Suprapubic skin (tissue), 4 donors: Measurements from ENCODE around the gene SKAP1. TPM values are rescaled to one million over a fixed set of nuclear protein-coding genes. Genes with fewer than 3 reads are reported as not detected.

Experiments
- DNase-seq, 2 donors: peaks; one replicate each; pipeline ENCODE4 v3.0.0-alpha.2; 2019; ENCODE audit warnings: low spot score in 2 of 2
- H3K27ac ChIP-seq: fragments of 200-600 bp; sonication (generic); one replicate; pipeline ENCODE4 v1.5.1; 2019
- H3K27me3 ChIP-seq: fragments of 200-600 bp; sonication (generic); one replicate; pipeline ENCODE4 v1.5.1; 2019
- H3K36me3 ChIP-seq: fragments of 200-600 bp; sonication (generic); one replicate; pipeline ENCODE4 v1.5.1; 2019
- H3K4me1 ChIP-seq: fragments of 200-600 bp; sonication (generic); one replicate; pipeline ENCODE4 v1.5.1; 2019
- H3K4me3 ChIP-seq: fragments of 200-600 bp; sonication (generic); one replicate; pipeline ENCODE4 v1.5.1; 2019; ENCODE audit warnings: mild to moderate bottlenecking
- H3K9me3 ChIP-seq: fragments of 200-600 bp; sonication (generic); one replicate; pipeline ENCODE4 v1.5.1; 2019
- CTCF ChIP-seq, 2 donors: fragments of 200-600 bp in 1 of 2; fragments of 450-650 bp in 1 of 2; sonication (generic) in 1 of 2; IDR thresholded peaks; one replicate each; pipeline ENCODE4 v1.5.1; 2016 to 2019; ENCODE audit warnings: antibody characterized with exemption in 2 of 2, mild to moderate bottlenecking in 1 of 2, moderate library complexity in 1 of 2
- EP300 ChIP-seq: sonication (generic); formaldehyde crosslinking; IDR thresholded peaks from one replicate; pipeline ENCODE4 v1.6.1; 2017; ENCODE audit warnings: antibody characterized with exemption
- POLR2A ChIP-seq, 2 donors: fragments of 450-650 bp; IDR thresholded peaks; one replicate each; pipeline ENCODE4 v1.6.1; 2017; ENCODE audit warnings: antibody characterized with exemption in 2 of 2, mild to moderate bottlenecking in 2 of 2, moderate library complexity in 2 of 2
- POLR2AphosphoS5 ChIP-seq, 3 donors: sonication (generic); formaldehyde crosslinking; IDR thresholded peaks; one replicate each; pipeline ENCODE4 v1.6.1; 2017; ENCODE audit warnings: antibody characterized with exemption in 3 of 3
- WGBS: methylation state at CpG from one replicate; pipeline ENCODE4 v1.1.5; 2018; 5-methylcytosine and 5-hydroxymethylcytosine counted together
- total RNA-seq, 4 donors: library from RNA; depleted of rRNA; stranded (reverse); fragments of >200 nt; gene quantifications; one replicate each; pipeline ENCODE4 v1.1.0, GENCODE V29; 2016

SKAP1 gene
- total RNA-seq, 4 donors from 2014 or later = 1.0 to 1.5 TPM; not detected in 2

- TF ChIP-seq CTCF (IDR thresholded peaks at IDR 0.05) (no peak), EP300 (no peak)
- Histone ChIP-seq H3K36me3 (no peaks in the 10 kb centered on the region), H3K27ac (no peak overlapping the region), H3K4me1 (peaks cover 20% of the 10 kb centered on the region), H3K9me3 (no peaks in the 10 kb centered on the region), H3K27me3 (peaks cover 6% of the 10 kb centered on the region), H3K4me3 (no peak overlapping the region)
- DNase-seq = no peak
- WGBS = 79% methylated on average over 7 of the region's 7 CpGs
Measured at GRCh38 chr17:48241770-48242497, 188.1 kb downstream of the SKAP1 start.

- TF ChIP-seq CTCF (IDR thresholded peaks at IDR 0.05) (no peak), POLR2AphosphoS5 (IDR thresholded peaks at IDR 0.05) (no peak), POLR2A (IDR thresholded peaks at IDR 0.05) (no peak), EP300 (no peak)
- Histone ChIP-seq H3K4me3 (no peak overlapping the region), H3K36me3 (no peaks in the 10 kb centered on the region), H3K9me3 (no peaks in the 10 kb centered on the region), H3K27me3 (peaks cover 6% of the 10 kb centered on the region), H3K27ac (no peak overlapping the region), H3K4me1 (peaks cover 20% of the 10 kb centered on the region)
- no peak for DNase-seq
- 58% methylated on average over 1 of the region's 1 CpG for WGBS
Measured at GRCh38 chr17:48241131-48241591, 188.9 kb downstream of the SKAP1 start.

GRCh38 chr17:48240562-48241130 is 189.4 kb downstream of the SKAP1 start:
- 26% methylated on average over 2 of the region's 2 CpGs for WGBS
- no peaks in the 10 kb centered on the region for H3K9me3 ChIP-seq
- TF ChIP-seq POLR2AphosphoS5 (IDR thresholded peaks at IDR 0.05) (no peak), CTCF (IDR thresholded peaks at IDR 0.05) (no peak), POLR2A (IDR thresholded peaks at IDR 0.05) (no peak), EP300 (no peak)
- peaks cover 20% of the 10 kb centered on the region for H3K4me1 ChIP-seq
- DNase-seq = no peak
- no peaks in the 10 kb centered on the region for H3K36me3 ChIP-seq
- H3K27ac ChIP-seq = peak overlapping the region; percentile 45
- peaks cover 2% of the 10 kb centered on the region for H3K27me3 ChIP-seq
- H3K4me3 ChIP-seq = no peak overlapping the region

GRCh38 chr17:48240122-48240521 is 189.9 kb downstream of the SKAP1 start:
- DNase-seq = no peak
- TF ChIP-seq POLR2A (IDR thresholded peaks at IDR 0.05) = no peak
- no peak for TF ChIP-seq POLR2AphosphoS5 (IDR thresholded peaks at IDR 0.05)
- no peak for TF ChIP-seq CTCF (IDR thresholded peaks at IDR 0.05)
- no peak for TF ChIP-seq EP300
- Histone ChIP-seq H3K27ac (no peak overlapping the region), H3K9me3 (no peaks in the 10 kb centered on the region), H3K4me1 (peaks cover 20% of the 10 kb centered on the region), H3K4me3 (no peak overlapping the region), H3K27me3 (no peaks in the 10 kb centered on the region), H3K36me3 (no peaks in the 10 kb centered on the region)
- 69% methylated on average over 2 of the region's 2 CpGs for WGBS

GRCh38 chr17:48239603-48239995 is 190.4 kb downstream of the SKAP1 start:
- peaks cover 20% of the 10 kb centered on the region for H3K4me1 ChIP-seq
- no peaks in the 10 kb centered on the region for H3K36me3 ChIP-seq
- H3K27ac ChIP-seq = no peak overlapping the region
- TF ChIP-seq EP300 = no peak
- TF ChIP-seq POLR2A (IDR thresholded peaks at IDR 0.05) = no peak
- no peak for TF ChIP-seq CTCF (IDR thresholded peaks at IDR 0.05)
- TF ChIP-seq POLR2AphosphoS5 (IDR thresholded peaks at IDR 0.05) = no peak
- H3K9me3 ChIP-seq = no peaks in the 10 kb centered on the region
- H3K4me3 ChIP-seq = no peak overlapping the region
- DNase-seq = no peak
- no peaks in the 10 kb centered on the region for H3K27me3 ChIP-seq
- 91% methylated on average over 1 of the region's 1 CpG for WGBS
